Regular cardiac myocyte (primary cell): Measurements from ENCODE around the gene ZNF362. TPM values are rescaled to one million over a fixed set of nuclear protein-coding genes. Genes with fewer than 3 reads are reported as not detected.

ENCODE experiments used
- total RNA-seq: library from RNA; depleted of rRNA; stranded (reverse); fragments of >200 nt; gene quantifications from 2 replicates; pipeline ENCODE4 v1.2.3, GENCODE V29; 2014

ZNF362 gene
- total RNA-seq: 2.0 and 2.1 TPM in 2 replicates

GRCh38 chr1:33256471-33257206 is at the start of gene ZNF362:
Gene ZNF362 (plus strand): TSS chr1:33256492. CDS start chr1:33270575, 14,083 bp downstream.

GRCh38 chr1:33320619-33321165 is 64.4 kb downstream of the ZNF362 start, which contains the start of gene A3GALT2:
Gene A3GALT2 (minus strand): TSS chr1:33321098. CDS start chr1:33321098, 0 bp downstream.

Other genes with a start within 250 kb of the ZNF362 start
- 185 and 211 TPM in 2 replicates for gene AK2, start 219.6 kb upstream of the ZNF362 start, total RNA-seq
- 2.5 and 13.2 TPM in 2 replicates for gene AZIN2, start 175.3 kb upstream of the ZNF362 start, total RNA-seq
- 1.5 and 3.7 TPM in 2 replicates for gene TRIM62, start 74.4 kb upstream of the ZNF362 start, total RNA-seq
- gene A3GALT2, start 64.6 kb downstream of the ZNF362 start, total RNA-seq: 0.28 TPM in 1 of 2 replicates, not detected in the other
- 68.2 and 99.9 TPM in 2 replicates for gene PHC2, start 174.6 kb downstream of the ZNF362 start, total RNA-seq
- 10.9 and 12.7 TPM in 2 replicates for gene ZSCAN20, start 216.2 kb downstream of the ZNF362 start, total RNA-seq